Activated CD8-positive, alpha-beta memory T cell treated with anti-CD3 and anti-CD28 coated beads, Interleukin-2, amount 50 U/mL, for 24 hours (primary cell): Measurements from ENCODE around the gene UBA3.

Source experiments
- DNase-seq: peaks from one replicate; pipeline ENCODE4 v3.0.0-alpha.2; 2020; ENCODE audit errors: extremely low read depth

The UBA3 gene

DNA sequence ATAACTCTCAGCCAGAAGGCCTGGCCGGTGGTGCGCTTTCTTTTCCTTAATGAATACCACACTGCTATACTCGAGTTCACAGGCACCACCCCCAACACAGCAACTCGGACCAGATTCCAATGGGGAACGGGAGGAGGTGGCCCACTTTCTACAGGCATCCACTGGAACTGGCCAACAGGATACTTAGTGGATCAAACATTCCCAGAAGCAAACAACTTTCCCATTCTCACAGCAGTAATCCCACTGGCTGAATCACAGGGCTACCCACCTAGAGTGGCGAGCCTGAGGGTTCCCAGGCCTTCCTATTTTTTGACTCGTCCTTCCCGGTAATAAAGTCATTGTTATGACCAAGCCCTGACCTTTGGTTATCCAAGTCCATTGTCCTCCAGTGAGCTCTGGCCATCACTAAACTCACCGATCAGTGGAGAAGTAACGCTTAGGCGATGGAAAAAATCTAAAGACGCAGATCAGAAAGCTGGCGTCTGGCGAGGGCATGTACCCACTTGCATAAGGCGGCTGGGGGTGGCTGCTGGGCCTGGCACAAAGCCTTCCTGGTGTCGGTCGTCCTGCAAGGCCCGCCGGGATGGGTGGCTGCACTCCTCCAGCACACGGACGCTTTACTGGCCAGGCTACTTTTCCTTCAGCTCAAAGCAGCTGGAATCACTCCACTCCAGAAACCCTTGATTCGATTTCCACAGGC, 67.9 kb downstream of the UBA3 start:
- no peak for DNase-seq

DNA sequence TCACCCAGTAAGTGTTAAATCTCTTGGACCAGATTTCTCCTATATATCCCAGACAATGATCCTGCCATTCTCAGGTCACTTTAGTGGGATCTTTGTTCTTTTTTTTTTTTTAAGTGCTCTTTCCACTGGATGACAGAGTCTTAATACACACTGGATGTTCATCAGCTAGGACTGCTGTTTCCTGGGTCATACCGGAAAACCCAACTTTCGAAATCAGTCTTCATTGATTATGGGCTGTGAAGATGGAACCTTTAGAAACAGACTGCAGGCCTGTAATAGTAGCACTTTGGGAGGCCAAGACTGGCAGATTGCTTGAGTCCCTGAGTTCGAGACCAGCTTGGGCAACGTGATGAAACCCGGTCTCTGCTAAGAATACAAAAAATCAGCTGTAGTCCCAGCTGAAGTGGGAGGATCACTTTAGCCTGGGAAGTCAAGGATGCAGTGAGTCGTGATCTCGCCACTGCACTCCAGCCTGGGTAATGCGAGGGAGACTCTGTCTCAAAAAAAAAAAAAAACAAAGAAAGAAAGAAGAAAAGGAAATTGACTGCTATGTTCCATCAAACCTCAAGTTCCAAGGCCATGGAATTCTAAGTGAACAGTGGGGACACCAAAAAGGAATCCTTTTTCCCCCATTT, 69.0 kb downstream of the UBA3 start:
- DNase-seq: no peak

DNA sequence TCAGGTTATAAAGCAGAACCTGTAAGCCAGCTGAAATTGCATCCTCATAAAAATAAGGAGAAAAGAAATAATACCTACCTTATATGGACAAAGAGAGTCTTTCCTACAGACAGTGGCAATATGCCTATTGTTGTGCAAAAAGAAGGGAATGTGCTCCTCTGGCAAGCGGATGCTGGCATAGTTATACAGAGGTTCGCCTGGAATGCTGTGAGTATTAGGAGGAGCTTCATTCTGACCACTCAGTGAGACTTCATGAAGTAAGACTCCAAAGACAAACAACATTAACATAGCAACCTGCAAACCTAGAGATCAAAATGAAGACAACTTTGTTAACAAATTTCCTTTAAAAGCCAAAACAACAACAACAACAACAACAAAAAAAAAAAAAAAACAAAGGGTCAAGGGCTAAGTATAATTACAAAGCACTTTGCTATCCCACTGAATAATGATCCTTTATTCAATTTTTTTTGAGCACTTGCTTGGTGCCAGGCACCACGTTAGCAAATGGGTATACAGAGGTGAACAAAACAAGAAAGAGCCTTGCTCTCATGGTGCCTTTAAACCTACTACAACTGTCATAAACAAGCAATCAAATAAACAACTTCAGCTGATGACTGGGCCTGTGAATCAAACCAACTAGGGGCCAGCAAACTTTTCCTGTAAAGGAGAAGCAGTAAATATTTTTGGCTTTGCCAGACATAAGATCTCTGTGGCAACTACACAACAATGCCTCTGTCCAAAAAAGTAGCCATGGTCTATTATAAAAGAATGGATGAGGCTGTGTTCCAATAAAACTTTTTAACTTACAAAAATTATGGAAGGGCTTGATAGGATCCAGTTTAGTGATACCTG, 70.4 kb downstream of the UBA3 start:
- DNase-seq: no peak

DNA sequence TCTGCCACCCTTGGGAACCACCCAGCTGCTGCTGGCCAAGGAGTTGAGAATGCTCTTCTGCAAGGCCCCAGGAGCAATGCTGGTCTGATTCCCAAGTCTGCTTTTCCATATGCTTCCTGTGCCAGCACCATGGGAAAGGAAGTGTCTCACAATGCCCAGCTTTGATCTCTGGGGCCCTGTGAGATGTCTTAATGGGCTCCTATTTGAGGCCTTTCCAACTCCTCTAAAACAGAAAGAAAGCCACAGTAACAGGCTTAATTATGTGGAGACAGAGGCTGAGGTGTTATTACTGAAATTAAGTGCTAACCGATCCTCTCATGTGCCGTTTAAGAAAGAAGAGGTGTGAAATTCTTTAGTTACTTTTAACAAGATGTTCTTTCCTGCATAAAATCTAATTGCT, 71.2 kb downstream of the UBA3 start:
- DNase-seq: no peak

DNA sequence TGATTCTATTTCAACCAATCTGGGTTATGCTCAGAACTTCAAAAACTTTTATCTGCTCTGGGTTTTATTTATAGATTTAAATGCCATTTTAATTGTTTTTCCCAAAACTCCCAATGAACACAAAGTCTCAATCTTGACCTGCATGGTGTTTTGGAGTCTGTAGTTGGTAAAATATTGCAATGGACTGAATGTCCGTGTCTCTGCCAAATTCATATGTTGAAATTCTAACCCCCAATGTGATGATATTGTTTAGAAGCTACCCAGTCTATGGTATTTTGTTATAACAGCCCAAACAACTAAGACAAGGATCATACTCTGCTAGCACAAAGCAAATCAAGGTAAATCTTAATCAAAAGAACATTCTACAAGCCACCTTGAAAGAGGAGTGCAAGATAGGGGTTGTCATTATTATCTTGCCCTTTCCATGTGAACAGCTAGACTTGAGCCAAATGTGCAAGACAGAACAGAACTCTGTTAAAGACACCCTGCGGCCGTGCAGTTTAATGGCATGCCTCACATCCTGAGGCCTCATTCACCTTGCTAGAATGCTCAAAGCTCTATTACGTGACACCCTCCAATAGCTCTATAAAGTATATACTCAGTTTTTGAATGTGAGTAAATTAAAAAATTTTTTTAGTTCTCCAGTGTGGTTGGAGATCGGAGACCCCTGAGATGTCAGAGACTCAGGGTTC, 74.2 kb downstream of the UBA3 start:
- DNase-seq: no peak

DNA sequence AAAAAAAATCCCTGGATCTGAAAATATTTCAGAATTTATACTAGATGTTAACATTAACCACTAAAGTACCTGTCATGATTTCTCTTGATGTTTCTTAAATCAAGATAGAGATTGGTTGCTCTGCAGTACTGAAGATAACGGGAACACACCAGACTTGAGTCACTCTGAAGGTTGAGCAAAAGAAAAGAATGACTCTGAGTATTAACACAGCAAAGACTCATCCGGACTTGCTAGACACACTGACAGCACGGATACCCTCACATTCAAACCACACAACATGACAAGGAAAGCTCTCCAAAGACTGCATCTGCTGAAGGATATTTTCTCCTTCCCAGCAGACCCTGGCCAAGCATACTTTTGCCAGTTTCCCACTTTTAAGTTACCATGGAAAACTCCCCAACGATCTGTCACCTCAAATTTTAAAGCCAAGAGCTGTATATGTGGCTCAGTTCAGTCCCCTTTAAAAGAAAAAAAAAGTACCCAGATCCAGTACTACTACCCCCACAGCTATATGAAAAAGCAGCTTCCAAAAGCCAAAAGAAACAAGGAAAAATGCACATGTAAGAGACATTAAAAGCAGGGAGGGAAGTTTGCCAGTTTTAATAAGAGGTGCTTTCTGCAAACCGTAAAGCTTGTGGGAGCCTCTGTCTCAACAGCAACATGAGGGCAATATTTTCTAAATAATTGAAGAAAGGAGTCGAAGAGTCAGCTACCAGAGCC, 74.9 kb downstream of the UBA3 start:
- no peak for DNase-seq
